H9 (cell line): ENCODE data around the gene CARTPT. TPM values are rescaled to one million over a fixed set of nuclear protein-coding genes. Genes with fewer than 3 reads are reported as not detected.

ENCODE experiments used
- DNase-seq: peaks from one replicate; pipeline ENCODE4 v3.0.0-alpha.2; 2017
- H2AFZ ChIP-seq: one replicate; pipeline ENCODE4 v1.6.1; 2013; ENCODE audit warnings: mild to moderate bottlenecking, low read length, control low read depth, moderate library complexity
- H2AK5ac ChIP-seq: 2 replicates; pipeline ENCODE4 v1.6.1; 2013; ENCODE audit warnings: low read length, control low read depth, mixed read lengths; ENCODE audit not compliant: insufficient read length
- H2BK120ac ChIP-seq: one replicate; pipeline ENCODE4 v1.6.1; 2013; ENCODE audit warnings: low read depth, mild to moderate bottlenecking, low read length, control low read depth, inconsistent platforms; ENCODE audit not compliant: poor library complexity, severe bottlenecking
- H2BK12ac ChIP-seq: 2 replicates; pipeline ENCODE4 v1.6.1; 2013; ENCODE audit warnings: low read length, control low read depth, mixed read lengths, low read depth; ENCODE audit not compliant: insufficient read length
- H2BK15ac ChIP-seq: 2 replicates; pipeline ENCODE4 v1.6.1; 2013; ENCODE audit warnings: low read depth, low read length, control low read depth
- H2BK20ac ChIP-seq: one replicate; pipeline ENCODE4 v1.6.1; 2013; ENCODE audit warnings: low read depth, mild to moderate bottlenecking, low read length, control low read depth, inconsistent platforms; ENCODE audit not compliant: poor library complexity, severe bottlenecking
- H2BK5ac ChIP-seq: 2 replicates; pipeline ENCODE4 v1.6.1; 2013; ENCODE audit warnings: low read length, control low read depth, mixed read lengths; ENCODE audit not compliant: insufficient read length
- H3K14ac ChIP-seq: 2 replicates; pipeline ENCODE4 v1.6.1; 2013; ENCODE audit warnings: low read length, control low read depth; ENCODE audit not compliant: insufficient read depth
- H3K18ac ChIP-seq: 2 replicates; pipeline ENCODE4 v1.6.1; 2013; ENCODE audit warnings: low read depth, mild to moderate bottlenecking, mixed read lengths, low read length, control low read depth; ENCODE audit not compliant: insufficient read length
- H3K23ac ChIP-seq: 2 replicates; pipeline ENCODE4 v1.6.1; 2013; ENCODE audit warnings: low read length, control low read depth, mixed read lengths, low read depth; ENCODE audit not compliant: insufficient read length
- H3K23me2 ChIP-seq: 2 replicates; pipeline ENCODE4 v1.6.1; 2013; ENCODE audit warnings: low read depth, mild to moderate bottlenecking, mixed read lengths, low read length, control low read depth; ENCODE audit not compliant: insufficient read length, poor library complexity, severe bottlenecking
- H3K27ac ChIP-seq: 2 replicates; pipeline ENCODE4 v1.5.1; 2013; ENCODE audit warnings: low read length, control low read depth, mixed read lengths, low read depth; ENCODE audit not compliant: insufficient read length
- H3K27me3 ChIP-seq: 2 replicates; pipeline ENCODE4 v1.6.1; 2013; ENCODE audit warnings: low read length, control low read depth, inconsistent platforms; ENCODE audit not compliant: insufficient read depth
- H3K4ac ChIP-seq: 2 replicates; pipeline ENCODE4 v1.6.1; 2013; ENCODE audit warnings: low read depth, mild to moderate bottlenecking, control low read depth, inconsistent platforms, low read length, moderate library complexity
- H3K4me1 ChIP-seq: 2 replicates; pipeline ENCODE4 v1.6.1; 2013; ENCODE audit warnings: low read length, control low read depth, inconsistent platforms; ENCODE audit not compliant: insufficient read depth
- H3K4me2 ChIP-seq: 2 replicates; pipeline ENCODE4 v1.6.1; 2013; ENCODE audit warnings: low read length, control low read depth, mixed read lengths; ENCODE audit not compliant: insufficient read length, insufficient read depth
- H3K56ac ChIP-seq: 2 replicates; pipeline ENCODE4 v1.6.1; 2013; ENCODE audit warnings: low read depth, mild to moderate bottlenecking, mixed read lengths, low read length, control low read depth; ENCODE audit not compliant: insufficient read length
- H3K79me1 ChIP-seq: 2 replicates; pipeline ENCODE4 v1.6.1; 2013; ENCODE audit warnings: low read depth, mild to moderate bottlenecking, moderate library complexity, low read length, control low read depth, inconsistent platforms; ENCODE audit not compliant: insufficient read depth, poor library complexity, severe bottlenecking
- H3K79me2 ChIP-seq: 2 replicates; pipeline ENCODE4 v1.6.1; 2013; ENCODE audit warnings: low read length, control low read depth, inconsistent platforms; ENCODE audit not compliant: insufficient read depth
- H3K9ac ChIP-seq: 2 replicates; pipeline ENCODE4 v1.6.1; 2013; ENCODE audit warnings: low read length, control low read depth, mixed read lengths; ENCODE audit not compliant: insufficient read length; ENCODE audit errors: extremely low read depth
- H3K9me3 ChIP-seq: one replicate; pipeline ENCODE4 v1.6.1; 2013; ENCODE audit warnings: low read depth, low read length, inconsistent platforms; ENCODE audit not compliant: control insufficient read depth
- H3T11ph ChIP-seq: one replicate; pipeline ENCODE4 v1.6.1; 2013; ENCODE audit warnings: mild to moderate bottlenecking, low read length, control low read depth, inconsistent platforms
- H4K20me1 ChIP-seq: one replicate; pipeline ENCODE4 v1.6.1; 2013; ENCODE audit not compliant: control insufficient read depth, insufficient read length, insufficient read depth
- H4K5ac ChIP-seq: 2 replicates; pipeline ENCODE4 v1.6.1; 2013; ENCODE audit warnings: low read depth, mild to moderate bottlenecking, mixed read lengths, low read length, control low read depth; ENCODE audit not compliant: insufficient read length
- H4K8ac ChIP-seq: replicated peaks from 2 replicates; pipeline ENCODE4 v1.6.1; 2013; ENCODE audit warnings: low read length, control low read depth, mixed read lengths, low read depth; ENCODE audit not compliant: insufficient read length
- H4K91ac ChIP-seq: 2 replicates; pipeline ENCODE4 v1.6.1; 2013; ENCODE audit warnings: low read depth, mild to moderate bottlenecking, moderate library complexity, mixed read lengths, low read length, control low read depth; ENCODE audit not compliant: insufficient read length
- H3K27ac Mint-ChIP-seq, 3 experiments: 2 replicates in 2 of 3; 3 replicates in 1 of 3; pipeline ENCODE4 v1.8.0; 2020 to 2021; ENCODE audit warnings: mixed read lengths in 3 of 3, mild to moderate bottlenecking in 1 of 3, moderate library complexity in 1 of 3
- H3K27me3 Mint-ChIP-seq: 2 replicates; pipeline ENCODE4 v1.8.0; 2021; ENCODE audit warnings: low read depth, mild to moderate bottlenecking, moderate library complexity, mixed read lengths
- H3K36me3 Mint-ChIP-seq, 3 experiments: 2 replicates in 2 of 3; 3 replicates in 1 of 3; pipeline ENCODE4 v1.8.0; 2020 to 2021; ENCODE audit warnings: low read depth in 3 of 3, mixed read lengths in 3 of 3; ENCODE audit not compliant: insufficient read depth in 1 of 3
- H3K4me1 Mint-ChIP-seq, 2 experiments: 2 replicates each; pipeline ENCODE4 v1.8.0; 2020; ENCODE audit warnings: mixed read lengths in 2 of 2
- H3K4me3 Mint-ChIP-seq, 2 experiments: 2 replicates in 1 of 2; 3 replicates in 1 of 2; pipeline ENCODE4 v1.8.0; 2020 to 2021; ENCODE audit warnings: mild to moderate bottlenecking in 2 of 2, mixed read lengths in 2 of 2, moderate library complexity in 1 of 2
- H3K9me3 Mint-ChIP-seq, 2 experiments: 2 replicates in 1 of 2; 3 replicates in 1 of 2; pipeline ENCODE4 v1.8.0; 2020; ENCODE audit warnings: mild to moderate bottlenecking in 2 of 2, mixed read lengths in 2 of 2, moderate library complexity in 1 of 2
- WGBS: extraction: QIAGEN DNeasy Blood & Tissue Kit; methylation state at CpG from one replicate; pipeline ENCODE4 v1.1.7; 2013; ENCODE audit warnings: missing lambda C conversion rate, low lambda C conversion rate, mixed read lengths; ENCODE audit not compliant: insufficient read length; ENCODE audit errors: extremely low coverage; 5-methylcytosine and 5-hydroxymethylcytosine counted together
- total RNA-seq: library from RNA; stranded (reverse); gene quantifications from 2 replicates; pipeline ENCODE4 v1.2.1, GENCODE V29; 2021
- TF ChIP-seq, protein P1 (sequence below): fragments of 200-600 bp; sonication (generic); conservative IDR thresholded peaks from 3 replicates; pipeline ENCODE4 v1.8.0; 2021; ENCODE audit warnings: antibody characterized with exemption, mild to moderate bottlenecking

CARTPT gene
- total RNA-seq, 1 experiment from 2014 or later, result not detected

DNA sequence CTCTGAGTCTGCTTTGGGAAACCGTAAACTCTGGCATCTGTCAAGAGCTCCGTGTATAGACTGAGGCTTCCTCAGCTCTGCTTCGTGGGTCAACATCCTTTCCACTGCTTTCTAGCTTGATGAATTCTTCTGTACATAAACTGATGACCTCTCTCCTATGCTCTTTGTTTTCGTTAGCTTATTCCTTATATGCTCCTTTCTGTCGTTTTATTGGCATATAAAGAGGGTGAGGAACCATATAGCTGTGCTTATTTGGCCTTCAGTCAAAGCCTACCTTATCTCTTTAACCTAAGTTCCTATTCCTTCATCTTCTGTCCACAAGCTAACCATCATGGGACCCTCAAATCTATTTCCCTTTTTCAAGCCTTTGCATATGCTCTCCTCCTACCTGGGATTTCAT lies 39.4 kb upstream of the CARTPT start:
- no peak overlapping the region for H4K5ac ChIP-seq
- no CpG with 5 or more reads among the region's 5 CpGs for WGBS

More for the DNA sequence above, 39.4 kb upstream of the CARTPT start:
- H2AK5ac ChIP-seq, result no peak overlapping the region
- no peaks in the 10 kb centered on the region for H3K4me1 ChIP-seq
- no peak overlapping the region for H3K4me2 ChIP-seq
- no peak overlapping the region for H2BK120ac ChIP-seq
- no peak overlapping the region for H3K14ac ChIP-seq
- H3K4ac ChIP-seq, result no peak overlapping the region
- H3T11ph ChIP-seq, result no peak overlapping the region
- no peaks in the 10 kb centered on the region for H3K4me1 Mint-ChIP-seq
- H3K23ac ChIP-seq, result no peak overlapping the region
- H3K27me3 ChIP-seq, result no peaks in the 10 kb centered on the region
- no peak overlapping the region for H2BK12ac ChIP-seq
- H3K79me2 ChIP-seq, result no peaks in the 10 kb centered on the region
- no peak for DNase-seq
- no peak overlapping the region for H3K4me3 Mint-ChIP-seq
- H3K9me3 Mint-ChIP-seq, result peaks cover 3 to 7% of the 10 kb centered on the region in 2 experiments; a peak in 3 of 5 replicates
- H3K56ac ChIP-seq, result no peak overlapping the region
- H3K79me1 ChIP-seq, result no peaks in the 10 kb centered on the region
- no peak overlapping the region for H4K91ac ChIP-seq
- no peak overlapping the region for H4K8ac ChIP-seq
- H2BK15ac ChIP-seq, result no peak overlapping the region
- H3K9ac ChIP-seq, result no peak overlapping the region
- no peak overlapping the region for H2BK20ac ChIP-seq
- H4K20me1 ChIP-seq, result no peaks in the 10 kb centered on the region
- no peak overlapping the region for H3K27ac Mint-ChIP-seq
- H2BK5ac ChIP-seq, result no peak overlapping the region
- no peak overlapping the region for H3K18ac ChIP-seq
- peaks cover 3% of the 10 kb centered on the region for H3K27me3 Mint-ChIP-seq
- H3K23me2 ChIP-seq, result no peaks in the 10 kb centered on the region
- TF ChIP-seq, protein P1, sequence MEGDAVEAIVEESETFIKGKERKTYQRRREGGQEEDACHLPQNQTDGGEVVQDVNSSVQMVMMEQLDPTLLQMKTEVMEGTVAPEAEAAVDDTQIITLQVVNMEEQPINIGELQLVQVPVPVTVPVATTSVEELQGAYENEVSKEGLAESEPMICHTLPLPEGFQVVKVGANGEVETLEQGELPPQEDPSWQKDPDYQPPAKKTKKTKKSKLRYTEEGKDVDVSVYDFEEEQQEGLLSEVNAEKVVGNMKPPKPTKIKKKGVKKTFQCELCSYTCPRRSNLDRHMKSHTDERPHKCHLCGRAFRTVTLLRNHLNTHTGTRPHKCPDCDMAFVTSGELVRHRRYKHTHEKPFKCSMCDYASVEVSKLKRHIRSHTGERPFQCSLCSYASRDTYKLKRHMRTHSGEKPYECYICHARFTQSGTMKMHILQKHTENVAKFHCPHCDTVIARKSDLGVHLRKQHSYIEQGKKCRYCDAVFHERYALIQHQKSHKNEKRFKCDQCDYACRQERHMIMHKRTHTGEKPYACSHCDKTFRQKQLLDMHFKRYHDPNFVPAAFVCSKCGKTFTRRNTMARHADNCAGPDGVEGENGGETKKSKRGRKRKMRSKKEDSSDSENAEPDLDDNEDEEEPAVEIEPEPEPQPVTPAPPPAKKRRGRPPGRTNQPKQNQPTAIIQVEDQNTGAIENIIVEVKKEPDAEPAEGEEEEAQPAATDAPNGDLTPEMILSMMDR, result no peak
- no peak overlapping the region for H3K27ac ChIP-seq
- H3K36me3 Mint-ChIP-seq, result 0 out of 7 replicates have a peak, but pooled peaks cover 0 to 11% (median 0%) of the 10 kb centered on the region in 3 experiments
- H2AFZ ChIP-seq, result no peak overlapping the region
- H3K9me3 ChIP-seq, result no peaks in the 10 kb centered on the region
